OCI-LY7 (cell line): ENCODE results near the gene WASHC2C. TPM values are rescaled to one million over a fixed set of nuclear protein-coding genes. Genes with fewer than 3 reads are reported as not detected.
"Not testable (repeated sequence)": the region's sequence is repeated elsewhere in the genome, so short reads cannot be mapped to it uniquely, and the experiment has no call there.

Experiments used
- BruUV-seq: library from RNA; stranded (reverse); fragments of 400-500 nt; replicated peaks from 2 replicates; lab custom pipeline; 2021; lab: Mats Ljungman, UMichigan
- CTCF ChIA-PET: fragments of 300-600 bp; sonication (Branson Sonifier 250); formaldehyde crosslinking; loops from one replicate; lab custom pipeline; 2022; ENCODE audit warnings: antibody characterized with exemption; ENCODE audit not compliant: unreplicated experiment; lab: Charles Lee
- POLR2A ChIA-PET: fragments of 300-600 bp; sonication (Branson Sonifier 250); formaldehyde crosslinking; loops from one replicate; lab custom pipeline; 2022; ENCODE audit warnings: antibody characterized with exemption; lab: Charles Lee
- DNase-seq: peaks from one replicate; pipeline ENCODE4 v3.0.0-alpha.2; 2015; ENCODE audit warnings: low spot score
- H2AFZ ChIP-seq: fragments of 200-600 bp; sonication (generic), shearing (Covaris generic); 2 replicates; pipeline ENCODE4 v1.6.1; 2014; ENCODE audit warnings: mild to moderate bottlenecking, antibody characterized with exemption, low read length, moderate library complexity
- H3K27ac ChIP-seq: fragments of 200-600 bp; sonication (generic); 2 replicates; pipeline ENCODE4 v1.5.1; 2014; ENCODE audit warnings: mixed run types, low read depth, mild to moderate bottlenecking, moderate library complexity, low read length, inconsistent platforms; ENCODE audit not compliant: poor library complexity, severe bottlenecking
- H3K36me3 ChIP-seq: fragments of 200-600 bp; sonication (generic); 2 replicates; pipeline ENCODE4 v1.6.1; 2014; ENCODE audit warnings: mild to moderate bottlenecking, antibody characterized with exemption, low read length, moderate library complexity, mixed read lengths; ENCODE audit not compliant: insufficient read depth
- H3K4me1 ChIP-seq: fragments of 200-600 bp; sonication (generic); 2 replicates; pipeline ENCODE4 v1.5.1; 2014; ENCODE audit warnings: mild to moderate bottlenecking, low read length; ENCODE audit not compliant: insufficient read depth, poor library complexity, severe bottlenecking
- H3K4me2 ChIP-seq: fragments of 200-600 bp; sonication (generic); 2 replicates; pipeline ENCODE4 v1.6.1; 2014; ENCODE audit warnings: mild to moderate bottlenecking, low read length
- H3K4me3 ChIP-seq: fragments of 200-600 bp; sonication (generic); 2 replicates; pipeline ENCODE4 v1.5.1; 2014; ENCODE audit warnings: mild to moderate bottlenecking, low read depth, low read length; ENCODE audit not compliant: poor library complexity, severe bottlenecking
- H3K79me2 ChIP-seq: fragments of 200-600 bp; sonication (generic); 2 replicates; pipeline ENCODE4 v1.6.1; 2016; ENCODE audit warnings: low read depth, mild to moderate bottlenecking, low read length, moderate library complexity, mixed read lengths; ENCODE audit not compliant: insufficient read depth
- H3K9me2 ChIP-seq: fragments of 200-600 bp; sonication (generic); 2 replicates; pipeline ENCODE4 v1.6.1; 2016; ENCODE audit warnings: mild to moderate bottlenecking, low read length, mixed read lengths; ENCODE audit not compliant: insufficient read depth
- H3K9me3 ChIP-seq: fragments of 200-600 bp; sonication (generic); 2 replicates; pipeline ENCODE4 v1.6.1; 2014; ENCODE audit warnings: mild to moderate bottlenecking, mixed run types, low read length, mixed read lengths
- H4K20me1 ChIP-seq: fragments of 200-600 bp; sonication (generic); 2 replicates; pipeline ENCODE4 v1.6.1; 2014; ENCODE audit warnings: mild to moderate bottlenecking, antibody characterized with exemption, low read length, moderate library complexity, mixed read lengths; ENCODE audit not compliant: insufficient read depth
- EZH2phosphoT487 ChIP-seq: fragments of 200-600 bp; sonication (generic); IDR thresholded peaks from 2 replicates; pipeline ENCODE4 v1.6.1; 2018; ENCODE audit warnings: low read depth, borderline replicate concordance, mild to moderate bottlenecking, mixed run types, antibody characterized with exemption, low read length, moderate library complexity, mixed read lengths
- intact Hi-C: fragments of 100-400 bp; cut with micrococcal nuclease; formaldehyde crosslinking; loops from one replicate; pipeline ENCODE4 v1.10.0; 2022; ENCODE audit not compliant: unreplicated experiment
- total RNA-seq, 2 experiments: library from RNA; depleted of rRNA in 1 of 2; stranded (reverse); fragments of >200 nt in 1 of 2; shearing (Covaris generic) in 1 of 2; gene quantifications; 2 replicates each; pipeline ENCODE4 v1.2.3, GENCODE V29; 2014 to 2022
- TF ChIP-seq, protein P1 (sequence below): fragments of 200-600 bp; sonication (generic); conservative IDR thresholded peaks from 2 replicates; pipeline ENCODE4 v1.5.1; 2014; ENCODE audit warnings: mild to moderate bottlenecking, antibody characterized with exemption, low read length, moderate library complexity, mixed read lengths

The WASHC2C gene
- total RNA-seq, 2 experiments from 2014 or later, result 21.5 to 34.6 TPM

DNA sequence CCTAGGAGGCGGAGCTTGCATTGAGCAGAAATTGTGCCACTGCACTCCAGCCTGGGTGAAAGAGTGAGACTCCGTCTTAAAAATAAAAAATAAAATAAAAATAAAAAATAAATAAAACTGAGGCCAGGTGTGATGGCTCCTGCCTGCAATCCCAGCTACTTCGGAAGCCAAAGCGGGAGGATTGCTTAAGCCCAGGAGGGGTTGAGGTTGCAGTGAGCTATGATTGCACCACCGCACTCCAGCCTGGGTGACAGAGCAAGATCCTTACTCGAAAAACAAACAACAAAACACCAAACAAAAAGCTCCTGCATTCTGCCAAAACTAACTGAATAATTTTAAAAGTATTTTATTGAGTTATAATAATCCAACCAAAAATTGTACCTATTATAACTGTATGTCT, 84.0 kb downstream of the WASHC2C start:
- POLR2A ChIA-PET, result no interaction called here

DNA sequence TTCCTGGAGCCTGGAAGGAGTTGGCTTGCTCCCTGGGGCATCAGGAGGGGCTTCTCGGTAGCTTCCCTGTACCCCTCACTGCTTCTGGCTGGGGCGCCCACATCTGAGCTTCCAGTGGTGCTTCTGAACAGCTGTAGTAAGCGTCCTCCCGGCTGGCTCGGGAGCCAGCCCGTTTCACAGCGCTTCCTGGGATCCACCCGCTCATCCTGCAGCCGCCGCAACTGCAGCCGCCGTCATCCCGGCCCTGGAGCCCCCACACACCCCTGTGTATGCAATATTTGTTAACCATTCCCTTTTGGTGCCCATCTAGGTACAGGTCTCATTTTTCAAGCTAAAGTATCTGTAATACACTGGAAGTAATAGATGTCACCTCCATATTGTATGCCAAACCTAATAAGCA, 85.9 kb downstream of the WASHC2C start:
- H3K27ac ChIP-seq, intact Hi-C loops, H3K36me3 ChIP-seq, CTCF ChIA-PET, H3K9me3 ChIP-seq, H3K4me2 ChIP-seq, H4K20me1 ChIP-seq, BruUV-seq, H3K4me3 ChIP-seq, DNase-seq, H3K79me2 ChIP-seq, H2AFZ ChIP-seq, H3K9me2 ChIP-seq, H3K4me1 ChIP-seq: not testable (repeated sequence)
- POLR2A ChIA-PET, result interaction anchor here (0.6 kb wide), 1 partner anchor 104 kb away, joined by 3 read pairs; no protein-coding TSS in a partner anchor

More for the DNA sequence above, 84.0 kb downstream of the WASHC2C start:
- TF ChIP-seq, protein P1, sequence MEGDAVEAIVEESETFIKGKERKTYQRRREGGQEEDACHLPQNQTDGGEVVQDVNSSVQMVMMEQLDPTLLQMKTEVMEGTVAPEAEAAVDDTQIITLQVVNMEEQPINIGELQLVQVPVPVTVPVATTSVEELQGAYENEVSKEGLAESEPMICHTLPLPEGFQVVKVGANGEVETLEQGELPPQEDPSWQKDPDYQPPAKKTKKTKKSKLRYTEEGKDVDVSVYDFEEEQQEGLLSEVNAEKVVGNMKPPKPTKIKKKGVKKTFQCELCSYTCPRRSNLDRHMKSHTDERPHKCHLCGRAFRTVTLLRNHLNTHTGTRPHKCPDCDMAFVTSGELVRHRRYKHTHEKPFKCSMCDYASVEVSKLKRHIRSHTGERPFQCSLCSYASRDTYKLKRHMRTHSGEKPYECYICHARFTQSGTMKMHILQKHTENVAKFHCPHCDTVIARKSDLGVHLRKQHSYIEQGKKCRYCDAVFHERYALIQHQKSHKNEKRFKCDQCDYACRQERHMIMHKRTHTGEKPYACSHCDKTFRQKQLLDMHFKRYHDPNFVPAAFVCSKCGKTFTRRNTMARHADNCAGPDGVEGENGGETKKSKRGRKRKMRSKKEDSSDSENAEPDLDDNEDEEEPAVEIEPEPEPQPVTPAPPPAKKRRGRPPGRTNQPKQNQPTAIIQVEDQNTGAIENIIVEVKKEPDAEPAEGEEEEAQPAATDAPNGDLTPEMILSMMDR, result no peak
- TF ChIP-seq EZH2phosphoT487, result no peak
- Histone ChIP-seq H4K20me1 (no peaks in the 10 kb centered on the region), H2AFZ (no peak overlapping the region), H3K27ac (no peak overlapping the region), H3K79me2 (no peaks in the 10 kb centered on the region), H3K4me3 (no peak overlapping the region), H3K4me2 (no peak overlapping the region), H3K4me1 (no peaks in the 10 kb centered on the region), H3K9me3 (no peaks in the 10 kb centered on the region), H3K36me3 (no peaks in the 10 kb centered on the region), H3K9me2 (no peaks in the 10 kb centered on the region)
- no peak for DNase-seq
- BruUV-seq, result no TSS peak
- intact Hi-C loops, result no loop called here
- CTCF ChIA-PET, result no interaction called here

DNA sequence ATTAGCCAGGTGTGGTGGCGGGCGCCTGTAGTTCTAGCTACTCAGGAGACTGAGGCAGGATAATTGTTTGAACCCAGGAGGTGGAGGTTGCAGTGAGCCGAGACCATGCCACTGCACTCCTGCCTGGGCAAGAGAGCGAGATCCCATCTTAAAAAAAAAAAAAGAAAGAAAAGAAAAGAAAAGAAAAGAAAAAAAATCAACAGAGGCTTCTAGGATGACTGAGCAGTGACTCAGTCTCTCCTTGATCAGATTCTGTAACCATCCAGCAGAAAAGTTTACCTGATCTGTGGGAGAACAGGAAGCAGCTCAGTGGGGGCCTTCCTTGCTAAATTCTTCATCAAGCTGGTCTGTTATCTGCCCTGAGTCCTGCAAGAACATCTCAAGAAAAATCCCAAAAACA, 87.1 kb downstream of the WASHC2C start:
- intact Hi-C loops, H2AFZ ChIP-seq, H4K20me1 ChIP-seq, H3K4me1 ChIP-seq, POLR2A ChIA-PET, H3K9me2 ChIP-seq, H3K9me3 ChIP-seq, H3K27ac ChIP-seq, H3K79me2 ChIP-seq, H3K36me3 ChIP-seq, CTCF ChIA-PET, H3K4me3 ChIP-seq, DNase-seq, H3K4me2 ChIP-seq, BruUV-seq: not testable (repeated sequence)
